GM13976 (cell line): ENCODE data around the gene CHMP4A.

Experiments
- DNase-seq: peaks from one replicate; pipeline ENCODE4 v3.0.0; 2012; ENCODE audit warnings: low spot score
- CTCF ChIP-seq: IDR thresholded peaks from 2 replicates; pipeline ENCODE4 v1.5.1; 2012; ENCODE audit warnings: borderline replicate concordance, mild to moderate bottlenecking; ENCODE audit not compliant: insufficient read depth; ENCODE audit errors: extremely low read depth, missing control alignments, control extremely low read depth
- in situ Hi-C: fragments of 300-500 bp; cut with MboI; formaldehyde crosslinking; loops from one replicate; pipeline ENCODE4 v1.12.0; 2022; ENCODE audit warnings: low sequenced_read_pairs, mixed read lengths, inconsistent platforms; ENCODE audit not compliant: unreplicated experiment

Gene CHMP4A

GRCh38 chr14:24194186-24194872 is 19.0 kb downstream of the CHMP4A start:
- TF ChIP-seq CTCF, result no peak
- no peak for DNase-seq
- in situ Hi-C loops, result no loop called here

- in situ Hi-C loops, result no loop called here
- TF ChIP-seq CTCF, result no peak
- no peak for DNase-seq
These were observed 20.4 kb downstream of the CHMP4A start for GRCh38 chr14:24192933-24193332.

GRCh38 chr14:24190416-24190815 is 22.9 kb downstream of the CHMP4A start:
- no peak for TF ChIP-seq CTCF
- no peak for DNase-seq
- in situ Hi-C loops, result no loop called here

- no peak for DNase-seq
- no peak for TF ChIP-seq CTCF
- in situ Hi-C loops, result no loop called here
These were observed 23.8 kb downstream of the CHMP4A start for GRCh38 chr14:24189460-24189859.

- no peak for TF ChIP-seq CTCF
- in situ Hi-C loops, result no loop called here
- no peak for DNase-seq
These were observed 24.3 kb downstream of the CHMP4A start for GRCh38 chr14:24189059-24189375.

- no peak for TF ChIP-seq CTCF
- in situ Hi-C loops, result no loop called here
- peak; percentile 99 for DNase-seq
These were observed 24.8 kb downstream of the CHMP4A start, which contains the start of gene IPO4 for GRCh38 chr14:24188251-24189058. Gene IPO4, minus strand, starts transcription at chr14:24188816. Its CDS starts 29 bp downstream, at chr14:24188787.

GRCh38 chr14:24187539-24187915 is 25.8 kb downstream of the CHMP4A start:
- TF ChIP-seq CTCF, result no peak
- DNase-seq, result no peak
- in situ Hi-C loops, result no loop called here
